ENCODE measurements around the gene ASB8. TPM values are rescaled to one million over a fixed set of nuclear protein-coding genes. Genes with fewer than 3 reads are reported as not detected.
A peak's percentile ranks its signal among the peaks of the same experiment; 100 is the strongest.

The ASB8 gene
- total and polyA plus RNA-seq, 9 of the 15 experiments (the other 6 are each of a cell fraction or from before 2014, with no cell fraction given): 13.3 to 29.0 (median 19.6) TPM

- TF ChIP-seq ZNF395 (CRISPR knock-in tag; IDR thresholded peaks at IDR 0.05) (peak; percentile 16; the same call in 1 of the 2 replicates), STAG1 (CRISPR knock-in tag; IDR thresholded peaks at IDR 0.05; ENCODE audit: borderline replicate concordance) (0 out of 2 replicates have a peak, but pooled peaks have one; percentile 5), NONO (IDR thresholded peaks at IDR 0.05; ENCODE audit: low read depth in 2 of 2, low read length in 1 of 2) (0 out of 4 replicates have a peak, but pooled peaks of 1 of the 2 experiments have one; percentile 25), NUFIP1 (IDR thresholded peaks at IDR 0.05; ENCODE audit: partially characterized antibody) (no peak), TCF15 (CRISPR knock-in tag; IDR thresholded peaks at IDR 0.05) (no peak), SRSF9 (IDR thresholded peaks at IDR 0.05; ENCODE audit: borderline replicate concordance, low read depth, low read length) (no peak), HINFP (tag; conservative IDR thresholded peaks at IDR 0.05; ENCODE audit: low read depth) (no peak), FOXA1 (IDR thresholded peaks at IDR 0.05; ENCODE audit: borderline replicate concordance) (no peak), E2F6 (IDR thresholded peaks at IDR 0.05; ENCODE audit: borderline replicate concordance in 1 of 2, extremely low read depth in 1 of 2, insufficient read depth in 1 of 2, insufficient read length in 1 of 2, low read depth in 1 of 2, low read length in 1 of 2, poor library complexity in 1 of 2, severe bottlenecking in 1 of 2) (peak; percentile 83 to 86), MLLT1 (IDR thresholded peaks at IDR 0.05) (peak; percentile 6 to 32; a peak in 1 of 4 replicates), RREB1 (CRISPR knock-in tag; IDR thresholded peaks at IDR 0.05) (peak; percentile 26; the same call in 1 of the 2 replicates)
These were observed 40.8 kb upstream of the ASB8 start (continued) for GRCh38 chr12:48197971-48198671.
